Kidney capillary endothelial cell (primary cell): ENCODE results near the gene PSMG3.
A peak's percentile ranks its signal among the peaks of the same experiment; 100 is the strongest.
"Not testable (repeated sequence)": the region's sequence is repeated elsewhere in the genome, so short reads cannot be mapped to it uniquely, and the experiment has no call there.

ENCODE experiments used
- DNase-seq: peaks from one replicate; pipeline ENCODE4 v3.0.0-alpha.2; 2018; ENCODE audit warnings: low spot score

The PSMG3 gene

DNA sequence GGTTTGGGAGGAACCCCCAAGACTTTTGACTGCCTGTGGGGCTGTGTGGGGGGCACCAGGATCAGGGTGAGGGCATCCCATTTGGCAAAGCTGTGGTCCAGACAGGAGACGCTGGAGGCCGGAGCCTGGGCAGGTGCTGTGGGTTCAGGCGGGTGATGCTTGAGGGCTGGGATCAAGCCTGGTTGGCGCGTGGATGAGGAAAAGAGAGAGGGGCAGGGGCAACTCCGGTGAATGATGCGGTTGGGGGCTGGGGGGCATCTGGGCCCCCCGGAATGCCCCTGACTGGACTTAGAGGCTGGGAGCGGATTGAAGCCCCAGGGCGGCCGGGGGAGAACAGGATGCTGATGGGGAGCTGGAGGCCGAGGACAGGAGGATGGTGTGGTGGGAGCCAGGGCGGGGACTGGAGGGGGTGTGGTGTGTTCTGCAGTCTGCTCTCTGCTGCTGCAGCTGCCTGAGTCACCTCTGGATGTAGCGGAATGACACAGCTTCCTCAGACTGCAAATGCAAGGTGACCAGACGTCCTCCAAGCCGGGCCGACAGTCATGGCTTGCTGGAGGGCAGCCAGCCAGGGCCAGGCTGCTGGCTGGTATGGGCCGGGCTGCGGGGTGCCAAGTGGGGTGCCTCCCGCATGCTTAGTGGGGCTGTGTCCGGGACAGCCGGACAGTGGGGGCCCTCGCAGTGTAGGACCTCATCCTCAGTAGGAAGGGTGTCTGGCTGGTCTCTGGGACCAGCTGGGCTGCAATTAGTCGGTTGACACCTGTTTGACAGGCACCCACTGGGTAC, 36.1 kb downstream of the PSMG3 start:
- peak; percentile 99 for DNase-seq

DNA sequence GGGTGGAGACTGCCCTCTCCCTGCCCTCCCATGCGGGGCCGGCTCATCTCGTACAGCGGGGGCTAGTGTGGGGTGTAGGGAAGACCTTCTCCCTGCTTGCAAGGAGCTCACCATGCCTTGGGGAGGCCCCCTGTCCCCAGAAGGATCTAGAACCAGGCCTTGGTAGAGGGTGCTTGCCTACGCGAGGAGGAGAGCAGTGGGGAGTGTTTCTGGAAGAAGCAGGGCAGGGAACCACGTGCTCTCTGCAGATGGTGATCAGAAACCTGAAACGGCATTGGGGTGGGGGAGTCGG, 36.6 kb downstream of the PSMG3 start:
- no peak for DNase-seq

DNA sequence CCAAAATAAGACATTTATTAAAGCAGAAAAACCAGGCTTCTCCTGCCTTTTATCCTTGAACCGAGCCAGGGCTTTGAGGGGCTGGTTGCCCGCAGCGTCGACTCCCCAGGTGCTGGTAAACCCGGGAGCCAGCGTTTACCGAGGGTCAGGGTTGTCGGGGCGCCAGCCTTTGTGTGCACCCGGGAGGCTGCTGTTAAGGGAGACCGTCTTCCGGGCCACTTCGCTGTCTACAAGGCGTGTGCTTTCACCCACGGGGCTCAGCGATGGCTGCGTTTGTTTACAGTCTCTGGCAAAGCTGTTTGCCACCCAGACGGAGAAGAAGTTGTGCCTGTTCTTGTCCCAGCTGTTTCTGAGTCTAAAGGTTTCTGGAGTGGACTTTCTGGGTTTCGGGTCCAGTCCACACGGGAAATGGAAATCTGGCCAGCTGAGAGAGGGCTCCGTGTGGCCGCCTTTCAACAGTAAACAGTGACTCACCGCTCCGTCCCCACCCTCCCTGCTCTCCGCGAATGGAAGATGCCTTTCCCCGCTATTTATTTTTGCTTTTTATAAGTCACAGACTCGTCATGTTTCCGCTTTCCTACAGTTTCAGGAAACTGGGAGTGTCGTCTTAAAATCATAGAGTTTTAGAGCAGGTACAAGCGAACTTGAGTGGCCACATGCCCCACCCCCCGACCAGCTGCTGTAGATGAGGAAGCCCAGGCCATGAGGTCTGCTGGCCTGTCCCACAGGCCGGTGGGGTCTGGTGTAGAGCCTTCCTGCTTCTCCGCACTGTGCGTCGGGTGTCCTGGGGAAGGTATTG, 37.2 kb downstream of the PSMG3 start:
- peak; percentile 99 for DNase-seq

DNA sequence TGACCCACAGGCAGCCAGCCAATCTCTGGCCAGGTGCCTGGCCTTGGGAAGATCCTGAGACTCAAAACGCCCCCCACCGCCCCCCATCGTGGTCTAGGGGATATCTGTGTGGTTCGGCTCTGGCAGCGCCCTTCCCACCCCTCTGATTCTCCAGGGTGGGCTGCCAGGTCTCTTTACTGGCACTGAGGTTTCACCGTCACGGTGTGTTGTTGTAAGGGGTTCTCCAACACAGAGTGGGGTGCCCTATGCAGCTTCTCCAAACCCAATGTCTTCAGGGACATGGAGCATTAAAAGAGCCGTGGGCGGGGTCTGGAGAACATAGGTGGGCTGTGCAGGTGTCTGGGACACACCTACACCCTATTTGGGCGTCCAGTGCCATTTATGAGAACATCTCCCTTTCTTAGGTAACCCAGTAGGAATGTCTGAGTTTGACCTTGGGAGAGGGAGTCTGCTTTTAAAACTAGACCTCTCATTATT, 37.8 kb downstream of the PSMG3 start:
- DNase-seq: no peak

DNA sequence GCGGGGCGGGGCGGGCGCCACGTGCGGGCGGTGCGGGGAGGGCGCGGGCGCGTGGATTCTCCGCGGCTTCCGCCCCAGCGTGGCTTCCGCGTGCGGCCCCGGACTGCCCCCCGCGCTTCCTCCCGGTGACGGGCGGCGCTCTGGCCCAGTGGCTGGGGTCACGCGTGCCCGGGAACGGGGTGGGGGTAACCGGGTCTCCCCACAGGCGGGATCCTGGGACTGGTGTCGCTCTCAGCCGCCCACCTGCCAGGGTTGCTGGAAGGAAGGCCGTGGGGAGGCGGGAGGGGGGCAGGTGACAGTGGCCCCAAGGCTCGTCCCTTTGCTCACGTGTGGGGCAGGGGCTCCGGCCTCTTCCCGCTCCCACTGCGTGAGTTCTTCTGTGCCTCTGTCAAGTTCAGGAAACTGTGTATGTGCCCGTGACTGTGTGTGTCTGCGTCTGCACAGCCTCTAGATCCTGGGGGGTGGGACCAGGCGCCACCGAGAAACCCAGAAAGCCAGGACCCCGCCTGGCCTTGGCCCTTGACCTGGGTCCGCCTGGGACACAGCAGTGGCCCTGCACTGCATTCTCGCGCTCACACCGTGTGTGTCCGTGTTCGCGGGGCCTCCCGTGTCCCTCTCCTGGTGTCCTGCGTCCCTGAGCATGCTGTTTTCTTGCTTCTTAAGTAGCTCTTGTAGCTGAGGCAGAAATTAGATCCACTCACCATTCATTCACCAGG, 38.4 kb downstream of the PSMG3 start:
- peak; percentile 40 for DNase-seq

DNA sequence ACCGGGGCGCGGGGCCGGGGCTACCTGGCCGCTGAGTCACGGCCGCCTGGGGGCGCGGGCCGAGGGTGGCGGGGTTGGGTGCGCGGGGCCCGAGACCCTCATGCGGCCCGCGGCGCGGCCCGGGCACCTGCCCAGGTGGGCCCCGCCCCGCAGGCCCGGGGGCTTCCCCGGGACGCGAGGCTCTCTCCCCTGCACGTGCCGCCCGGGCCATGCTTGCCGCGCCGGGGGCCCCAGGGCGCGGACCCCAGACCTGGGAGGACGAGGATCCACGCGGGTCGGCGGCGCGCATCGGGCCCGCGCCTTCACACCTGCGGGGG, 38.9 kb downstream of the PSMG3 start:
- no peak for DNase-seq

DNA sequence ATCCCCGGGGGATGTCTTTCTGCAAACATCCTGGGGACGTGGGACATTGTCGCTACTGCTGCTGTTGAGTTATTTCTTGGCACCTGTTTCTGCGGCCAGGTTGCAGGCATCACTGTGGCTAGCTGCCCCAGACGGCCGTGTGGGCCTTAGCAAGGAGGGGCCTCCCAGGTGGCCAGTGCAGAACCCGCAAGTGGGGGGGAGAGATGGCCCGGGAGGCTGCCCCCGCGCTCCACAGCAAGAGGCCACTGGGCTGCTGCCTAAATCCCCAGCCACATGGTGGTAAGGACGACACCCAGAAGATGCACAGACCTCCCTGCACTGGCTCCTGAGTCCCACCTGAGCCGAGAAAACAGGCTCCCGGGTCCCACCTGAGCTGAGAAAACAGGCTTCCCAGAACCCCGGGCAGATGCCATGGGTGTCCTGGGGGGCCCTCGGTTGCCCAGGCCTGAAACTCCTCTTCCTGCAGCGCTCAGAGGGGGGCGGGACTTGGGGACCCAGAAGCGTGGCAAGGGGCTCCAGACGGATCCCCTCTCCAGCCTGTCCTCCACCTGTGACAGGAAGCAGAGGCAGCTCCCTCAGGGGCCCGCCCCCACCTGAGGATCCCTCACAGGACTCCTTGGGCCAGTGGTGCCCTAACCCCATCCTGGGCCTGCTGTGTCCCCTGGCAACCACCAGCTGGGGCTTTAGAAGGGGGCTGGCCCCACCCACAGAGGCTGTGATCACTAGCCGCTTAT, 40.3 kb downstream of the PSMG3 start:
- DNase-seq: no peak

DNA sequence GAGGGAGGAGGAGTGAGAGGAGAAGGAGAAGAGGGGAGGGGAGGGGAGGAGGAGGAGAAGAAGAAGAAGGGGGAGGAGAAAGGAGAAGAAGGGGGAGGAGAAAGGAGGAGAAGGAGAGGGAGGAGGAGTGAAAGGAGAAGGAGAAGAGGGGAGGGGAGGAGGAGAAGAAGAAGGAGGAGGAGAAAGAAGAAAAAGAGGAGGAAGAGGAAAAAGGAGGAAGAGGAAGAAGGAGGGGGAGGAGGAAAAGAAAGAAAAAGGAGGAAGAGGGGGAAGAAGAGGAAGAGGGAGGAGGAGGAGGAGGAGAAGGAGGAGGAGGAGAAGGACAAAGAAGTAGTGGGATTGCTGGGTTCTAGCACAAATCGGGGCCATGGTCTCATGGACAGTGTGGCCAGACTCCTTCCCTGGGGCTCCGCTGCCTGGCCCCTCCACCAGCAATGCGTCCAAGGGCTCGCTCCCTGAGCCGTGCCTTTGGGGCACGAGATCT, 43.5 kb downstream of the PSMG3 start:
- no peak for DNase-seq

DNA sequence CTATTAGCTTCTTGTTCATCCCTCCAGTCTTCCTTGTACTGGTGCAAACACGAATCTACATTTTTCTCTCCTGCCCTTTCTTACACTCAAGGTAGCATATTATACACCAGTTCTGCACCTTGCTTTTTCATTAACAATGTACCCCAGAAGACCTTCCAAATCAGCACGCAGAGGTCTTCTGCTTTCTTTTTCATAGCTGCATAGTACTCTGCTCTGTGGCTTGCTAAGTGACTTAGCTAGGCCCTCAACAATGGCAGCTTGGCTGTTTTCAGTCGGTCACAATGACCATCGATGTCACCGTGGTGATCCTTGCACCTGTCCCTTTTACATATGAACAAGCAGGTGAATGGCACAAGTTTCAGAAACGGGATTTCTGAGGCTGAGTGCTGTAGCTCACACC, 44.4 kb downstream of the PSMG3 start:
- DNase-seq: no peak

DNA sequence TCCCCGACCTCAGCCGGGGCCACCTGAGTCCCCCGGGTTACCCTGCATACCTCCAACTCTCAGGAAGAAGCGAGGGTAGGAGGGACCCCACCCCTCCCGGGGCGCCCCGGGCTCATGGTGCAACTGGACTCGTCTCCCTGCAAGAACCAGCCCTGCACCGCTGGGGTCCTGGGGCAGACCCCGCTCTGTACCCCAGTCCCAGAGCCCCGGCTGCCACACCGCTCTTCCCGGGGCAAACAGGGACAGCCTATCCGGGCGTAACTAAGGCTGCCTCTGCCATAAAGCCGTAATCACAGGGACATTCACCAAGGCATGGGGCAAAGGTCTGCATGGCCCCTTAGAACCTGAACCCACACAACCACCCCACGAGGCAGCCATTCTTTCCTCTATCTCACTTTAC, 46.0 kb downstream of the PSMG3 start:
- no peak for DNase-seq

DNA sequence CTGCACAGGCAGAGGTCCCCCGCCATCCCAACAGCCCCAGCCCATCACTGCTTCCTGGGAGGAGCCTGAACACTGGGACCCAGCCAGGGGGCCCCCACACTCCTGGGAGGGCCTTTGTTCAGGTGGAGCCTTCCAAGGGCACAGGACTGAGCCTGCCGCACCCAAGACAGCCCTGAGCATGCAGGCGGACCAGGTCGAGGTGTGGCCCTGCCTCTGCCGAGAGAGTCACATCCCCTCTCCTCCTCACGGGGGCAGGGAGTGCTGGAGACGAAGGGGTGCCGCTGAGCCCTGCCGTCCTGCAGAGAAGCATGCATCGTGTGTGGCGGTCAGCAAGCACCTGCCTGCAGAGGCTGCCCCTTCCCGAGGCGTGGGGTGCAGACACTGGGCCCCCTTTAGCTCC, 46.6 kb downstream of the PSMG3 start:
- DNase-seq: no peak

DNA sequence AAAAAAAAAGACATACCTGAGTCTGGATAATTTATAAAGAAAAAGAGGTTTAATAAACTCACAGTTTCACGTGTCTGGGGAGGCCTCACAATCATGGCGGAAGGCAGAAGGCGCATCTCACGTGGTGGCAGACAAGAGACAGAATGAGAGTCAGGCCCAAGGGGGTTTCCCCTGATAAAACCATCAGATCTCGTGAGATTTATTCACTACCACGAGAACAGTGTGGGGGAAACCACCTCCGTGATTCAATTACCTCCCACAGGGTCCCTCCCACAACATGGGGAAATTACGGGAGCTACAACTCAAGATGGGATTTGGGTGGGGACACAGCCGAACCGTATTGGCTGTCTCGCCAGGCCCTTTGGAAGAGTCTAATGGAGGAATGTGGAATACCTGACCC, 48.4 kb downstream of the PSMG3 start:
- DNase-seq: no peak

DNA sequence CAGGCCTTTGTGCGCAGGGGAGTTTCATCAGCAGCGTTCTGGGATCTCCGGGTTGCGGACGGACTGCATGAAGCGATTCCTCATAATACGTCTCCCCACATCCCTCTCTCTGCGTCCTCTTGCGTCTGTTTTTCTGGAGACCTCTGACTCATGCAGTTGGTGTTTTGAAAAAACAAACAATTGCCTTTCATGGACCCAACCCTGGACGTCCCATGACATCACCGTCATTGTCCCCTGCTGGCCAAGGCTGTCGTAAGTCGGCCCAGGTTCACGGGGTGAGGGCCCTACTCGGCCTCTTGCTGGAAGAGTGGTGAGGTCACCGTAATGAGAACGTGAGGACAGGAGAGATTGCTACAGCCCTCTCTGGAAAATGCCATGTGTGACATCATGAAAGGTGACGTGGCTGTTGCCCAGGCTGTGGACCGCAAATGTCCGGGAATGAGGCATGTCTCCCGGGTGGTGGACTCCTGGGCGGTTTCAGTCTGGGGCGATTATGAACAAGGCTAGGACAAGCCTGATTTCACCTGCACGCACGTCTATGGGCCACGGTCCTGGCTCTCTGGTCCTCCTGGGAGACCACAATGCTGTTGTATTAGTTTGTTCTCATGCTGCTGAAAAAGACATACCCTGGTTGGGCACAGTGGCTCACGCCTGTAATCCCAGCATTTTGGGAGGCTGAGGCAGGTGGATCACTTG, 49.1 kb downstream of the PSMG3 start:
- DNase-seq: peak; percentile 94

DNA sequence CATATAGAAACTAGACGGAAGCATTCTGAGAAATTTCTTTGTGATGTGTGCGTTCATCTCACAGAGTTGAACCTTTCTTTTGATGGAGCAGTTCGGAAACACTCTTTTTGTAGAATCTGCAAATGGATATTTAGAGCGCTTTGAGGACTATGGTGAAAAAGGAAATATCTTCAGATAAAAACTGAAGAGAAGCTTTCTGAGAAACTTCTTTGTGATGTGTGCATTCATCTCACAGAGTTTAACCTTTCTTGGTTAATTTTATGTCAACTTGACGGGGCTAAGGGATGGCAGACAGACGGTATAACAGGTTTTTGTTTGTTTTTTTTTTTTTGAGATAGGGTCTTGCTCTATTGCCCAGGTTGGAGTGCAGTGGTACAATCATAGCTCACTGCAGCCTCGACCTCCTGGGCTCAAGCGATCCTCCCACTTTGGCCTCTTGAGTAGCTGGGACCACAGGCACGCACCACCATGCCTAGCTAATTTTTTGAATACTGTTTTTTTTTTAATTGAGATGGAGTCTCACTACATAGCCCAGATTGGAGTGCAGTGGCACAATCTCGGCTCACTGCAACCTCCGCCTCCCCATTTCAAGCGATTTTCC, 50.4 kb downstream of the PSMG3 start:
- not testable (repeated sequence) for DNase-seq
